T1000 (cell line): Measurements from ENCODE around the gene TM2D1.

Source experiments
- DNase-seq: peaks from one replicate; lab custom pipeline; 2025; ENCODE audit warnings: mixed read lengths; lab: John Stamatoyannopoulos, UW

The TM2D1 gene

DNA sequence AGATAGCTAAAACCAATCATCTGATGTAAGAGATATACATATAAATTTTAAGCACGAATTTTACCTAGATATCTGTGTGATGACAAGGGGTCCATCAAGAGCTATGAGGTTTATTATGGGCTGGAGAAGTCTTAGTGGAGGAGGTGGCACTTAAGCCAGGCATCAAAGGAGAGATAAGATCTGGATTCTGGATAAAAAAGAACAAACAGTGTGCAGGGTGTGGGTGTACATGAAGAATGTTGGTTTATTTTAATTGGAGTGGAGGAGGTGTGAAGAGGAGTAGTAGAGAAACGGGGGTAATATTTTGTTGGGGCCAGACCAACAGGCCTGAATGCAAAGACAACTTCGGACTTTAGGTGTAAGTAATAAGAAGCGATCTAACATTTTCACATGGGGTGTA is 80.6 kb downstream of the TM2D1 start:
- DNase-seq, result no peak

- DNase-seq, result no peak
Measured at GRCh38 chr1:61642475-61643232, 82.3 kb downstream of the TM2D1 start.

- DNase-seq, result no peak
Measured at GRCh38 chr1:61641578-61642336, 83.2 kb downstream of the TM2D1 start.

GRCh38 chr1:61640531-61641530 is 84.1 kb downstream of the TM2D1 start:
- no peak for DNase-seq

DNA sequence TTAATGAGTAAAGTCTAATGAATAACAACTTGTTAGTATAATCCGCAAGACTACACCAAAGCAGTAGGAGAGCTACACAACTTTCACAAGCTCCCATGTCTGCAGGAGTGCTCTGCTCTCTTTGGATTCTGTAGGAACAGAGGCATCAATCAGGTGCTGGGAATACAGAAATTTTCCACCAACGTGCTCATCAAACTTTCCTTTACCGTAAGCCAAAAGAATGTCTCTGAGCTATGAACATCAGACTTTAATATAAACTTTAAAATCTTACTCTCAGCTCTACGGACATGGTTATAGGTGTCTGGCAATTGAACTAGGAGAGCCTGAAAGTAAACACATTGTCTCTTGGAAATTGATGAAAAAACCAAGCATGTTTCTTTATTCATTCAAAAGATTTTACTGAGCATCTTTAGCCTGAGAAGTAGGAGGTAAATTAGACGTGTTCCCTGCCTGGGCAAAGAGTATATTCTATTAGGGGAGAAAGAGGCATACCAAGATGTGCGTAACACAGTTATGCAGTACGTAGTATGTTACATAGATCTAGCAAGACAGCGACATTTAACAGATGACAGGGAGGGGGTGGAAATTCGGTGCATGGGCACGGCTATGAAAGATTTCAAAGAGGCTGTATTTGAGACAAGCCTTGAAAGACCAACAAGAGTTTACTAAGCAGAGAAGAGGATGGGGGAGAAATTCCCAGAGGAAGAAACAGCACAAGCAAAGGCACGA is 85.2 kb downstream of the TM2D1 start:
- DNase-seq, result no peak

DNA sequence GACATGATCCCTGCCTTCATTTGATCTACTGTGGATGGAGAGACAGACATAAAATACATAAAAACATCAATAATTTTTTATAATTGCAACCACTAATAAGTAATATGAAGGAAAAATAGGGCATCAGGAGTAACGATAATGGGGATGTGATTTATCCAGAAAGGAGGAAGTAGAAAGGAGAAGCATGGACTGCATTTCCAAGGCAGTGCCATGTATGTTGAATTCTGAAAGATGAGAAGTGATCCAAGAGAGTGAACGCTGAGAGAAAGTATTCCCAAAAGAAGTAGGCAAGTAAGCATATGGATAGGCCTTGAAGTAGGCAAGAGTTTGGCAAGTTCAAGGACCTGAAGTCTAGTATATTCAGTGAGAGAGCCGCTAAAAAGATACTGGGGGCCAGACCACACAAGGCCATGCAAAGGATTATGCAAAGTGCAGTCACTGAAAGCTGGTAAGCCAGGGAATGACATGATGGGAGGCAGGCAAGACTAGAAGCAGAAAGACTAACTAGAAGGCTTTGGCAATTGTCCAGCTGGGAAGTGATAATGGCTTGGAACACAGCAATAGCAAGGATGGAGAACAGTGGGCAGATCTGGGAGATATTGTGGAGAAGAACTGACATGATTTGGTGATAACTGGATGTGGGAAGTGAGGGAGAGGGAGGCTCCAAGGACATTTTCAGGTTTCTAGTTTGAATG is 85.9 kb downstream of the TM2D1 start:
- DNase-seq, result no peak

DNA sequence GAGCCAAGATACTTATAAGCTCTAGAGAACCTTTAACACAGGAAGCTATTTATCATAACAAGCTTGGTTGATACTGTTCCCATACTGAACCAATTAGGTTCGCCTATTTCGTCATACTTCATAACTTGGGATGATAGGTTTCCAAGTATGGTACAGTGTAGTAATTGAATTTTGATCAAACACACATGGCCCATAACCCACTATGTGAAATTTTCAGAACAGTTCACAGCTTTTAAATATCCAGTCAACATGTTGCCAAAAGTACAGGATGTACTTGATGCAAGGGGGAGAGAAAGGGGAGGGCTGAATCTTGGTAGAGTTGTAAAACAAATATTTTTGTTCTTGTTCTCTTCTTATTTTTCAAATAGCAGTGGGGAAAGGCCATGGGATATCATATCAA is 86.6 kb downstream of the TM2D1 start:
- no peak for DNase-seq

GRCh38 chr1:61637470-61637869 is 87.5 kb downstream of the TM2D1 start:
- no peak for DNase-seq

DNA sequence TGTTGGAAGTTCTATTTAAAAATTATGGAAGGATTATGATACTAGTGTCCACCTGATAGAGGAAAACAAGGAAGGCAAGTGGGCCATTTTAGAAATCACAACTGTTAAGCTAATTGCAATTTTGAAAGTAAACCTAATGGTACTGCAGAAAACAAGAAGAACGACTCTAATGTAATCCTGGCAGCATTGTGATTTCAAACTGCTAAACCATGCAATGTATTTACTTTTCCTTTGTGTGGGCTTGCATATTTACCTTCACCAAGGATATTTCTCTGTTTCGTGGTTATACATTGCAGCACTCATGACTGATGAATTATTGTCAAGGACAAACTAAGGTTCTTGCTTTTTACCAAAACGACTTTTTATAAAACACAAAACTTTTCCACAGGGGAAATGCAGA is 88.1 kb downstream of the TM2D1 start:
- no peak for DNase-seq

- no peak for DNase-seq
Measured at GRCh38 chr1:61636376-61636775, 88.6 kb downstream of the TM2D1 start.

GRCh38 chr1:61635557-61635956 is 89.4 kb downstream of the TM2D1 start:
- no peak for DNase-seq

DNA sequence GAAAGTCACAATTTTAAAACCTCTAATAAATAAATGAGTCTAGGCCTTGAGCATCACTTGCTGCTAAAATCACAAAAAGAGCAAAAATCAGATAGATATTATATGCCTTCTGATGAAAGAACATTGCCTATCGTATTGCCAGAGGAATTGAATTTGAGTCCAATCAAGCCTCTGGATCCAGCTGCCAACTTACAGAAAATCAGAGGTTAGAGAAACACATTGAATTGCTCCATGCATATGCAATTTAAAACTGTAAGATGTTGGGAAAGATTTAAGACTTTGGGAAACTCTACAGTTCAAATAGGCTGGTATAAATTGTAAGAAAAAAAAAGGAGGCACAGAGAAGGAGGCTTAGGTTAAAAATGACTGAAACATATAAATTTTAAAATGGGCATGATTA is 93.5 kb downstream of the TM2D1 start:
- DNase-seq, result no peak
